SK-N-SH treated with all-trans-retinoic acid at 6 μM for 48 hours (cell line): ENCODE measurements around the gene RPS19BP1.

Experiments used
- ARNTL ChIP-seq: fragments of 450-650 bp; formaldehyde crosslinking; IDR thresholded peaks from 2 replicates; pipeline ENCODE4 v1.5.0; 2020; ENCODE audit warnings: low read depth, mild to moderate bottlenecking, moderate library complexity, borderline replicate concordance
- BACH2 ChIP-seq: fragments of 250-450 bp; sonication (Bioruptor Pico); IDR thresholded peaks from 2 replicates; pipeline ENCODE4 v1.9.0; 2021; ENCODE audit warnings: mild to moderate bottlenecking, borderline replicate concordance
- PPARA ChIP-seq: fragments of 250-450 bp; sonication (Bioruptor Pico); IDR thresholded peaks from 2 replicates; pipeline ENCODE4 v1.5.0; 2020; ENCODE audit warnings: mild to moderate bottlenecking, borderline replicate concordance
- TCF4 ChIP-seq: fragments of 250-450 bp; sonication (Bioruptor Pico); IDR thresholded peaks from 2 replicates; pipeline ENCODE4 v1.8.0; 2021; ENCODE audit warnings: mild to moderate bottlenecking, moderate library complexity, borderline replicate concordance
- TOX ChIP-seq: fragments of 250-450 bp; sonication (Bioruptor Pico); IDR thresholded peaks from 2 replicates; pipeline ENCODE4 v1.8.0; 2021; ENCODE audit warnings: mild to moderate bottlenecking, moderate library complexity, borderline replicate concordance
- ZFP3 ChIP-seq: fragments of 250-450 bp; sonication (Bioruptor Pico); IDR thresholded peaks from 2 replicates; pipeline ENCODE4 v1.5.0; 2020; ENCODE audit warnings: mild to moderate bottlenecking, moderate library complexity

DNA sequence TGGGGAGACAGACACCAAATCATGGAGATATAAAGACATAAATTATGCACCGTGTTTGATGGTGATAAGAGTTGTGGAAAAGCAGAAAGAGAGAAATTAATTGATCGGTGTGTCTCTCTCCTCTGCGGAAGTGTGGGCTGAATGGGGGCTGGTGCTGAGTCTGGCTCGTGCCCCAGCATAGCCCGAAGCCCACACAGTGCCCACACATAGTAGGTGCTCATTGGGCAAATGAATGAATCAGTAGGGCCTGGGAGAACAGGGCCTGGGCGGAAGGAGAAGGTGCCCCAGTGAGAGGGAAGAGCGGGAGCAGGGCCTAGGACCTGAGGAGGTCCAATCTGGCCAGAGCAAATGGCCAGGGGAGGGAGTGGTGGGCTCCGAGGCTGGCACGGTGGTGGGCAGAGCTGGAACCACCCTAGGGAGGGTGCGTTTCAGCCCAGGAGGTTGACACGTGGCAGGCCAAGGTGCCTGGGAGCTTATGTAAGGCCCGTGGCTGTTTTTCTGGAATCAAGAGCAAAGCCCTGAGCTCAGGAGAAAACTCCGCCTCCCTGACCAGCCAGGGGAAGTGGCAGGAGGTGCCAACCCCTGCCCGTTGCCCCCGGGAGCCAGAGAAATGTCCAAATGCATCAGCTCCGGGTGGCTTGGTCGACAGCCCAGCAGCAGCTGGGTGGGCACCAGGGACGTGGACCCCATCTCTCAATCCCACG lies 35.9 kb upstream of the RPS19BP1 start:
- TF ChIP-seq BACH2 (CRISPR knock-in tag) (no peak), PPARA (CRISPR knock-in tag) (no peak), TCF4 (CRISPR knock-in tag) (no peak), ZFP3 (CRISPR knock-in tag) (no peak), ARNTL (CRISPR knock-in tag) (no peak), TOX (CRISPR knock-in tag) (no peak)
